Measurements from ENCODE around the gene CNNM3.

Gene CNNM3

GRCh38 chr2:96864343-96865091 lies 48.4 kb downstream of the CNNM3 start:
- H3K4me1 ChIP-seq (ENCODE audit: low read length), result peaks cover 5% of the 10 kb centered on the region
- no peak overlapping the region for H3K9ac ChIP-seq (ENCODE audit: low read length)
- H2AFZ ChIP-seq (ENCODE audit: low read depth, low read length), result no peak overlapping the region
- H3K4me2 ChIP-seq (ENCODE audit: low read length), result no peak overlapping the region
- no peaks in the 10 kb centered on the region for H3K9me3 ChIP-seq (ENCODE audit: insufficient read depth, low read length)
- H4K20me1 ChIP-seq (ENCODE audit: insufficient read depth, low read length), result no peaks in the 10 kb centered on the region
- H3K27me3 ChIP-seq (ENCODE audit: low read depth, low read length), result no peaks in the 10 kb centered on the region
- H3K4me3 ChIP-seq (ENCODE audit: low read length), result no peak overlapping the region
- H3K79me2 ChIP-seq (ENCODE audit: low read length), result peaks cover 21% of the 10 kb centered on the region
- TF ChIP-seq CTCF (IDR thresholded peaks at IDR 0.05; ENCODE audit: low read depth, low read length) (no peak), EZH2phosphoT487 (IDR thresholded peaks at IDR 0.05; ENCODE audit: low read depth) (no peak)
- H3K36me3 ChIP-seq (replicated peaks; ENCODE audit: low read depth, low read length), result peaks cover 16% of the 10 kb centered on the region
- H3K27ac ChIP-seq (ENCODE audit: low read length), result no peak overlapping the region

GRCh38 chr2:96865654-96866053 lies 49.6 kb downstream of the CNNM3 start:
- Histone ChIP-seq H3K36me3 (replicated peaks; ENCODE audit: low read depth, low read length) (peaks cover 16% of the 10 kb centered on the region), H3K27ac (ENCODE audit: low read length) (no peak overlapping the region), H3K4me1 (ENCODE audit: low read length) (peaks cover 5% of the 10 kb centered on the region)

GRCh38 chr2:96866149-96866548 lies 50.1 kb downstream of the CNNM3 start:
- Histone ChIP-seq H3K4me1 (ENCODE audit: low read length) (peaks cover 5% of the 10 kb centered on the region), H3K9me3 (ENCODE audit: insufficient read depth, low read length) (no peaks in the 10 kb centered on the region), H3K36me3 (replicated peaks; ENCODE audit: low read depth, low read length) (peaks cover 12% of the 10 kb centered on the region), H2AFZ (ENCODE audit: low read depth, low read length) (no peak overlapping the region), H4K20me1 (ENCODE audit: insufficient read depth, low read length) (no peaks in the 10 kb centered on the region), H3K4me3 (ENCODE audit: low read length) (peak overlapping the region; percentile 87), H3K4me2 (ENCODE audit: low read length) (peak overlapping the region; percentile 92), H3K79me2 (ENCODE audit: low read length) (peaks cover 21% of the 10 kb centered on the region), H3K27me3 (ENCODE audit: low read depth, low read length) (peaks cover 4% of the 10 kb centered on the region; the same call in 1 of the 2 replicates), H3K27ac (ENCODE audit: low read length) (no peak overlapping the region), H3K9ac (ENCODE audit: low read length) (peak overlapping the region; percentile 49; the same call in 1 of the 2 replicates)
- no peak for TF ChIP-seq CTCF (IDR thresholded peaks at IDR 0.05; ENCODE audit: low read depth, low read length)
- no peak for TF ChIP-seq EZH2phosphoT487 (IDR thresholded peaks at IDR 0.05; ENCODE audit: low read depth)

More at GRCh38 chr2:96865654-96866053, 49.6 kb downstream of the CNNM3 start:
- H4K20me1 ChIP-seq (ENCODE audit: insufficient read depth, low read length), result no peaks in the 10 kb centered on the region
- H3K4me3 ChIP-seq (ENCODE audit: low read length), result no peak overlapping the region
- no peak overlapping the region for H3K9ac ChIP-seq (ENCODE audit: low read length)
- peaks cover 4% of the 10 kb centered on the region; the same call in 1 of the 2 replicates for H3K27me3 ChIP-seq (ENCODE audit: low read depth, low read length)
- H3K4me2 ChIP-seq (ENCODE audit: low read length), result no peak overlapping the region
- H3K9me3 ChIP-seq (ENCODE audit: insufficient read depth, low read length), result no peaks in the 10 kb centered on the region
- H2AFZ ChIP-seq (ENCODE audit: low read depth, low read length), result no peak overlapping the region
- peaks cover 21% of the 10 kb centered on the region for H3K79me2 ChIP-seq (ENCODE audit: low read length)
- TF ChIP-seq CTCF (IDR thresholded peaks at IDR 0.05; ENCODE audit: low read depth, low read length), result no peak
- no peak for TF ChIP-seq EZH2phosphoT487 (IDR thresholded peaks at IDR 0.05; ENCODE audit: low read depth)

- Histone ChIP-seq H3K27ac (ENCODE audit: low read length) (no peak overlapping the region), H3K4me1 (ENCODE audit: low read length) (peaks cover 5% of the 10 kb centered on the region), H3K4me3 (ENCODE audit: low read length) (peak overlapping the region; percentile 87), H3K79me2 (ENCODE audit: low read length) (peaks cover 21% of the 10 kb centered on the region), H3K9ac (ENCODE audit: low read length) (peak overlapping the region; percentile 49; the same call in 1 of the 2 replicates), H4K20me1 (ENCODE audit: insufficient read depth, low read length) (no peaks in the 10 kb centered on the region), H2AFZ (ENCODE audit: low read depth, low read length) (no peak overlapping the region), H3K27me3 (ENCODE audit: low read depth, low read length) (peaks cover 4% of the 10 kb centered on the region; the same call in 1 of the 2 replicates), H3K36me3 (replicated peaks; ENCODE audit: low read depth, low read length) (peaks cover 11% of the 10 kb centered on the region), H3K4me2 (ENCODE audit: low read length) (peak overlapping the region; percentile 92), H3K9me3 (ENCODE audit: insufficient read depth, low read length) (no peaks in the 10 kb centered on the region)
- no peak for TF ChIP-seq EZH2phosphoT487 (IDR thresholded peaks at IDR 0.05; ENCODE audit: low read depth)
- TF ChIP-seq CTCF (IDR thresholded peaks at IDR 0.05; ENCODE audit: low read depth, low read length), result no peak
Observed at GRCh38 chr2:96866586-96866985, 50.5 kb downstream of the CNNM3 start.
